Measurements from ENCODE around the gene HLA-DQB1. TPM values are rescaled to one million over a fixed set of nuclear protein-coding genes. Genes with fewer than 3 reads are reported as not detected.

The HLA-DQB1 gene
- 4.4 TPM for total RNA-seq

GRCh38 chr6:32666420-32667300 lies at the start of gene HLA-DQB1:
TSS of gene HLA-DQB1 (minus strand) at chr6:32666657. CDS start at chr6:32666607, 50 bp downstream.

GRCh38 chr6:32637219-32637880 lies 29.1 kb downstream of the HLA-DQB1 start, which contains the start of gene HLA-DQA1:
TSS of gene HLA-DQA1 (plus strand) at chr6:32637406. CDS start at chr6:32637459, 53 bp downstream.

Other genes starting within 250 kb of the HLA-DQB1 start
- gene HLA-DRA, start 226.8 kb downstream of the HLA-DQB1 start, total RNA-seq: 8.5 TPM
- gene HLA-DRB5, start 136.4 kb downstream of the HLA-DQB1 start, total RNA-seq: 3.0 TPM
- 9.9 TPM for gene HLA-DRB1, start 76.8 kb downstream of the HLA-DQB1 start, total RNA-seq
- gene HLA-DQA1, start 29.3 kb downstream of the HLA-DQB1 start, total RNA-seq: 0.92 TPM
- gene HLA-DQA2, start 74.7 kb upstream of the HLA-DQB1 start, total RNA-seq: not detected
- not detected for gene HLA-DQB2, start 96.9 kb upstream of the HLA-DQB1 start, total RNA-seq
- not detected for gene HLA-DOB, start 150.3 kb upstream of the HLA-DQB1 start, total RNA-seq
- 6.5 TPM for gene TAP2, start 172.1 kb upstream of the HLA-DQB1 start, total RNA-seq
- 5.8 TPM for gene PSMB8, start 177.4 kb upstream of the HLA-DQB1 start, total RNA-seq
- gene TAP1, start 187.0 kb upstream of the HLA-DQB1 start, total RNA-seq: 8.3 TPM
- 3.2 TPM for gene PSMB9, start 187.5 kb upstream of the HLA-DQB1 start, total RNA-seq

Data from diencephalon (tissue), 1 donor.